ENCODE measurements around the gene TNPO1.
"Not testable (repeated sequence)": the region's sequence is repeated elsewhere in the genome, so short reads cannot be mapped to it uniquely, and the experiment has no call there.

The TNPO1 gene

GRCh38 chr5:72854419-72854818 lies 38.0 kb downstream of the TNPO1 start:
- no peak for DNase-seq (ENCODE audit: low spot score)

GRCh38 chr5:72855821-72856220 lies 39.4 kb downstream of the TNPO1 start:
- no peak for DNase-seq (ENCODE audit: low spot score)

- no peak for DNase-seq (ENCODE audit: low spot score)
These were observed 40.9 kb downstream of the TNPO1 start for GRCh38 chr5:72857396-72857795.

- no peak for DNase-seq (ENCODE audit: low spot score)
These were observed 42.7 kb downstream of the TNPO1 start for GRCh38 chr5:72859127-72859526.

- DNase-seq (ENCODE audit: low spot score): peak; percentile 4
These were observed 44.0 kb downstream of the TNPO1 start for GRCh38 chr5:72860499-72860898.

GRCh38 chr5:72871366-72872024 lies 55.0 kb downstream of the TNPO1 start:
- DNase-seq (ENCODE audit: low spot score): no peak

GRCh38 chr5:72878854-72879253 lies 62.4 kb downstream of the TNPO1 start:
- DNase-seq (ENCODE audit: low spot score): no peak

GRCh38 chr5:72882989-72883388 lies 66.5 kb downstream of the TNPO1 start:
- DNase-seq (ENCODE audit: low spot score): no peak

- DNase-seq (ENCODE audit: low spot score): no peak
These were observed 67.4 kb downstream of the TNPO1 start for GRCh38 chr5:72883850-72884249.

GRCh38 chr5:72884892-72885291 lies 68.4 kb downstream of the TNPO1 start:
- DNase-seq (ENCODE audit: low spot score): no peak

- no peak for DNase-seq (ENCODE audit: low spot score)
These were observed 69.4 kb downstream of the TNPO1 start for GRCh38 chr5:72885824-72886223.

- DNase-seq (ENCODE audit: low spot score): no peak
These were observed 72.1 kb downstream of the TNPO1 start for GRCh38 chr5:72888595-72888994.

- no peak for DNase-seq (ENCODE audit: low spot score)
These were observed 72.9 kb downstream of the TNPO1 start for GRCh38 chr5:72889324-72889723.

- DNase-seq (ENCODE audit: low spot score): no peak
These were observed 76.4 kb downstream of the TNPO1 start for GRCh38 chr5:72892846-72893245.

- no peak for DNase-seq (ENCODE audit: low spot score)
These were observed 79.3 kb downstream of the TNPO1 start for GRCh38 chr5:72895758-72896157.

GRCh38 chr5:72906806-72907205 lies 90.3 kb downstream of the TNPO1 start:
- DNase-seq (ENCODE audit: low spot score): no peak

GRCh38 chr5:72908664-72909063 lies 92.2 kb downstream of the TNPO1 start:
- DNase-seq (ENCODE audit: low spot score): no peak

- DNase-seq (ENCODE audit: low spot score): no peak
These were observed 100.9 kb downstream of the TNPO1 start for GRCh38 chr5:72917371-72917776.

GRCh38 chr5:72920690-72921502 lies 104.4 kb downstream of the TNPO1 start:
- peak; percentile 27 for DNase-seq (ENCODE audit: low spot score)

- DNase-seq (ENCODE audit: low spot score): no peak
These were observed 105.4 kb downstream of the TNPO1 start for GRCh38 chr5:72921886-72922285.

- no peak for DNase-seq (ENCODE audit: low spot score)
These were observed 106.0 kb downstream of the TNPO1 start for GRCh38 chr5:72922422-72922821.

- no peak for DNase-seq (ENCODE audit: low spot score)
These were observed 109.0 kb downstream of the TNPO1 start for GRCh38 chr5:72925336-72926010.

- DNase-seq (ENCODE audit: low spot score): not testable (repeated sequence)
These were observed 116.2 kb downstream of the TNPO1 start for GRCh38 chr5:72932686-72933085.
